B cell (primary cell): ENCODE data around the gene ASTN2. TPM values are rescaled to one million over a fixed set of nuclear protein-coding genes. Genes with fewer than 3 reads are reported as not detected.

Experiments used
- ATAC-seq: fragments of 200-7000 bp; cut with Tn5 transposase; one replicate; pipeline ENCODE4 v1.10.0; 2021; ENCODE audit warnings: low read depth, mild to moderate bottlenecking, moderate number of reproducible peaks, moderate library complexity
- CTCF ChIA-PET: fragments of 350-600 bp; sonication (Branson Sonifier 250); formaldehyde crosslinking; loops from one replicate; lab custom pipeline; 2021; ENCODE audit warnings: antibody characterized with exemption, inconsistent platforms; lab: Charles Lee
- POLR2A ChIA-PET: fragments of 350-600 bp; sonication (Branson Sonifier 250); formaldehyde crosslinking; loops from one replicate; lab custom pipeline; 2021; ENCODE audit warnings: antibody characterized with exemption; lab: Charles Lee
- DNase-seq: peaks from one replicate; pipeline ENCODE4 v3.0.0; 2013
- H2AFZ ChIP-seq: 2 replicates; pipeline ENCODE4 v1.6.1; 2012; ENCODE audit warnings: mild to moderate bottlenecking, low read depth, low read length; ENCODE audit not compliant: insufficient read depth, poor library complexity, severe bottlenecking
- H3K27ac ChIP-seq, 2 donors: 1 replicate in 1 of 2; 2 replicates in 1 of 2; pipeline ENCODE4 v1.5.1; 2012 to 2013; ENCODE audit warnings: low read length in 2 of 2, mild to moderate bottlenecking in 2 of 2, moderate library complexity in 1 of 2
- H3K27me3 ChIP-seq, 4 experiments: fragments of 200-600 bp in 1 of 4; sonication (generic) in 1 of 4; replicated peaks in 1 of 4; 1 replicate in 2 of 4; 2 replicates in 2 of 4; pipeline versions ENCODE4 v1.6.1 to v1.7.0; 2013 to 2016; ENCODE audit warnings: low read length in 3 of 4, mild to moderate bottlenecking in 2 of 4, mixed read lengths in 1 of 4, moderate library complexity in 1 of 4; ENCODE audit not compliant: insufficient read depth in 4 of 4, control insufficient read depth in 3 of 4; ENCODE audit errors: control extremely low read depth in 1 of 4
- H3K36me3 ChIP-seq, 2 experiments: replicated peaks in 1 of 2; 1 replicate in 1 of 2; 2 replicates in 1 of 2; pipeline versions ENCODE4 v1.6.1 to v1.7.1; 2013; ENCODE audit warnings: low read length in 1 of 2; ENCODE audit not compliant: insufficient read depth in 2 of 2, control insufficient read depth in 1 of 2; ENCODE audit errors: control extremely low read depth in 1 of 2, extremely low read depth in 1 of 2
- H3K4me1 ChIP-seq, 2 donors: fragments of 200-600 bp in 1 of 2; sonication (generic) in 1 of 2; 1 replicate in 1 of 2; 2 replicates in 1 of 2; pipeline versions ENCODE4 v1.5.1 to v1.6.1; 2013 to 2017; ENCODE audit warnings: low read length in 2 of 2; ENCODE audit not compliant: control insufficient read depth in 2 of 2, insufficient read depth in 2 of 2
- H3K4me2 ChIP-seq: replicated peaks from 2 replicates; pipeline ENCODE3; 2012; ENCODE audit warnings: mild to moderate bottlenecking, low read depth, low read length; ENCODE audit not compliant: poor library complexity, severe bottlenecking
- H3K4me3 ChIP-seq, 5 experiments: fragments of 200-600 bp in 1 of 5; sonication (generic) in 1 of 5; 1 replicate in 3 of 5; 2 replicates in 2 of 5; pipeline versions ENCODE4 v1.5.1 to v1.7.0; 2011 to 2016; ENCODE audit warnings: low read length in 4 of 5, mild to moderate bottlenecking in 4 of 5, low read depth in 2 of 5, control low read depth in 1 of 5, moderate library complexity in 1 of 5; ENCODE audit not compliant: insufficient read depth in 1 of 5; ENCODE audit errors: control extremely low read depth in 1 of 5, extremely low read depth in 1 of 5
- H3K79me2 ChIP-seq: fragments of 200-600 bp; sonication (generic); one replicate; pipeline ENCODE4 v1.6.0; 2016; ENCODE audit warnings: low read length; ENCODE audit not compliant: control insufficient read depth, insufficient read depth
- H3K9ac ChIP-seq: fragments of 200-600 bp; sonication (generic); 2 replicates; pipeline ENCODE4 v1.6.1; 2017; ENCODE audit warnings: mild to moderate bottlenecking, low read length, moderate library complexity
- H3K9me3 ChIP-seq, 3 donors: one replicate each; pipeline versions ENCODE4 v1.6.1 to v1.7.1; 2013; ENCODE audit warnings: low read length in 2 of 3; ENCODE audit not compliant: control insufficient read depth in 2 of 3, insufficient read depth in 1 of 3; ENCODE audit errors: control extremely low read depth in 1 of 3
- H4K20me1 ChIP-seq: 2 replicates; pipeline ENCODE4 v1.6.0; 2012; ENCODE audit warnings: mild to moderate bottlenecking, low read length; ENCODE audit not compliant: insufficient read depth, control insufficient read depth, poor library complexity, severe bottlenecking
- H3K27ac Mint-ChIP-seq: one replicate; pipeline ENCODE4 v1.8.0; 2021; ENCODE audit warnings: mixed read lengths
- H3K27me3 Mint-ChIP-seq: one replicate; pipeline ENCODE4 v1.8.0; 2021; ENCODE audit warnings: mixed read lengths
- H3K4me1 Mint-ChIP-seq: one replicate; pipeline ENCODE4 v1.8.0; 2021; ENCODE audit warnings: mixed read lengths
- H3K4me3 Mint-ChIP-seq: one replicate; pipeline ENCODE4 v1.8.0; 2021; ENCODE audit warnings: mixed read lengths
- H3K9me3 Mint-ChIP-seq: one replicate; pipeline ENCODE4 v1.8.0; 2022; ENCODE audit warnings: mixed read lengths; ENCODE audit not compliant: insufficient read depth
- EZH2 ChIP-seq: IDR thresholded peaks from 2 replicates; pipeline ENCODE4 v1.6.1; 2012; ENCODE audit warnings: borderline replicate concordance, low read depth, mild to moderate bottlenecking, moderate library complexity, low read length; ENCODE audit not compliant: insufficient read depth, poor library complexity, severe bottlenecking
- WGBS: methylation state at CpG from one replicate; pipeline ENCODE4 v1.1.5; 2013; ENCODE audit warnings: missing lambda C conversion rate; ENCODE audit not compliant: insufficient coverage; 5-methylcytosine and 5-hydroxymethylcytosine counted together
- intact Hi-C: fragments of 100-400 bp; cut with micrococcal nuclease; formaldehyde crosslinking; loops from one replicate; pipeline ENCODE4 v1.10.0; 2022
- polyA plus RNA-seq: library from polyadenylated mRNA; depleted of rRNA; stranded (reverse); fragments of >200 nt; gene quantifications from 2 replicates; pipeline ENCODE4 v1.2.3, GENCODE V29; 2012
- total RNA-seq, 2 donors: library from RNA; stranded (reverse); fragments of 120-200 nt in 1 of 2; gene quantifications; 1 replicate in 1 of 2; 2 replicates in 1 of 2; pipeline versions ENCODE4 v1.2.3 to v1.2.4, GENCODE V29; 2013 to 2022
- TF ChIP-seq, protein P1 (sequence below): fragments of 200-600 bp; IDR thresholded peaks from one replicate; pipeline ENCODE4 v1.8.0; 2022; ENCODE audit warnings: antibody characterized with exemption, mild to moderate bottlenecking

Gene ASTN2
- total and polyA plus RNA-seq, 2 donors (not counting 1 experiment from before 2014, with no cell fraction given) = 1.2 to 3.6 TPM

DNA sequence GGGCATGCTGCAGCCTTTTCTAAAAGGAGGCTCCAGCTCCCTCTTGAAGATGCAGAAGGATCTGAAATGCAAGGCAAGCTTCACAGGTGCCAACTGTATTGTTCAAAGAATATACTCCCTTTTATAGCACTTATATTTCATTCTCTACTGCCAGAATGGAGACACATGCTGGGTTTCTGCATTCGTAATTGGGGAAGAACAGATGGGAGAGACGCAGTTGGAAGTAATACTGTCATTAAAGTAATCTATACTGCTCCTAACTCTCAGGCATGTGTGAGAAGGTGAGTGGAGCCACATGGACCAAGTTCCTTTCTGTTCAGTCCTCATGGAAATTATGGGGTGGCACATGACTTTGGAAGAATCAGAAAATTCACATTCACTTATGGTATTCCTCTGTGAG is 501.3 kb downstream of the ASTN2 start:
- no peak overlapping the region for H3K4me3 Mint-ChIP-seq
- H3K27me3 ChIP-seq = no peaks in the 10 kb centered on the region
- H3K79me2 ChIP-seq = no peaks in the 10 kb centered on the region
- no peak overlapping the region for H3K4me2 ChIP-seq
- H3K27ac ChIP-seq = no peak overlapping the region
- no peak for ATAC-seq
- DNase-seq = no peak
- H3K4me1 Mint-ChIP-seq = no peaks in the 10 kb centered on the region
- ChIA-PET POLR2A (no interaction called here), CTCF (interaction anchor here (0.5 kb wide), 1 partner anchor 110 kb away, joined by 3 read pairs; no protein-coding TSS in a partner anchor)
- TF ChIP-seq EZH2 = no peak
- H3K9ac ChIP-seq = no peak overlapping the region
- no peaks in the 10 kb centered on the region for H4K20me1 ChIP-seq
- no peak overlapping the region for H3K4me3 ChIP-seq
- peaks cover 5% of the 10 kb centered on the region for H3K27me3 Mint-ChIP-seq
- no peak overlapping the region for H3K27ac Mint-ChIP-seq
- WGBS = no CpG with 5 or more reads among the region's 2 CpGs
- H3K4me1 ChIP-seq = no peaks in the 10 kb centered on the region
- H3K9me3 Mint-ChIP-seq = no peaks in the 10 kb centered on the region
- no peak overlapping the region for H2AFZ ChIP-seq
- no peaks in the 10 kb centered on the region for H3K36me3 ChIP-seq
- no peaks in the 10 kb centered on the region for H3K9me3 ChIP-seq
- intact Hi-C loops = no loop called here

DNA sequence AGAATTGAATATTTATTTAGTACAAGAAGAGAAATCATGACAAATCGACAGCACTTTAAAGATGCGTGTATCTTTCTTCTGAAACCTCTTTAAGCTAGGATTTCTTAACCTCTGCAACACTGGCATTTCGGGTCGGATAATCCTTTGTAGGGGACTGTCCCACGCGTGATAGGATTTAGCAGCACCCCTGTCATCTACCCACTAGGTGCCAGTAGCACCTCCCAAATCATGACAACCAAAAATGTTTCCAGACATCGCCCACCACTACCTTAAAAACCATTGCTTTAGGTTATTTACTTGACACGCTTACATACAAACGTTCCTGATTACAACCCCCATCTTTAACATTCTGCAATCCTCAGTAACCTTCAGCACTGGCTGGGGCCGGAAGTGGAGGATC is 504.7 kb downstream of the ASTN2 start:
- TF ChIP-seq, protein P1, sequence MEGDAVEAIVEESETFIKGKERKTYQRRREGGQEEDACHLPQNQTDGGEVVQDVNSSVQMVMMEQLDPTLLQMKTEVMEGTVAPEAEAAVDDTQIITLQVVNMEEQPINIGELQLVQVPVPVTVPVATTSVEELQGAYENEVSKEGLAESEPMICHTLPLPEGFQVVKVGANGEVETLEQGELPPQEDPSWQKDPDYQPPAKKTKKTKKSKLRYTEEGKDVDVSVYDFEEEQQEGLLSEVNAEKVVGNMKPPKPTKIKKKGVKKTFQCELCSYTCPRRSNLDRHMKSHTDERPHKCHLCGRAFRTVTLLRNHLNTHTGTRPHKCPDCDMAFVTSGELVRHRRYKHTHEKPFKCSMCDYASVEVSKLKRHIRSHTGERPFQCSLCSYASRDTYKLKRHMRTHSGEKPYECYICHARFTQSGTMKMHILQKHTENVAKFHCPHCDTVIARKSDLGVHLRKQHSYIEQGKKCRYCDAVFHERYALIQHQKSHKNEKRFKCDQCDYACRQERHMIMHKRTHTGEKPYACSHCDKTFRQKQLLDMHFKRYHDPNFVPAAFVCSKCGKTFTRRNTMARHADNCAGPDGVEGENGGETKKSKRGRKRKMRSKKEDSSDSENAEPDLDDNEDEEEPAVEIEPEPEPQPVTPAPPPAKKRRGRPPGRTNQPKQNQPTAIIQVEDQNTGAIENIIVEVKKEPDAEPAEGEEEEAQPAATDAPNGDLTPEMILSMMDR = no peak
- TF ChIP-seq EZH2 = no peak
- H3K27me3 Mint-ChIP-seq = peaks cover 3% of the 10 kb centered on the region
- ATAC-seq = no peak
- H3K27ac Mint-ChIP-seq = no peak overlapping the region
- ChIA-PET POLR2A (no interaction called here), CTCF (no interaction called here)
- no peaks in the 10 kb centered on the region for H3K9me3 Mint-ChIP-seq
- H3K27ac ChIP-seq = no peak overlapping the region
- no peak overlapping the region for H3K4me3 Mint-ChIP-seq
- H4K20me1 ChIP-seq = no peaks in the 10 kb centered on the region
- WGBS = 83% methylated on average over 10 of the region's 10 CpGs
- H3K9ac ChIP-seq = no peak overlapping the region
- no peak overlapping the region for H3K4me3 ChIP-seq
- no peaks in the 10 kb centered on the region for H3K79me2 ChIP-seq
- no peaks in the 10 kb centered on the region for H3K4me1 ChIP-seq
- no peaks in the 10 kb centered on the region for H3K4me1 Mint-ChIP-seq
- no peak overlapping the region for H2AFZ ChIP-seq
- no peaks in the 10 kb centered on the region for H3K9me3 ChIP-seq
- H3K27me3 ChIP-seq = no peaks in the 10 kb centered on the region
- H3K4me2 ChIP-seq = no peak overlapping the region
- intact Hi-C loops = no loop called here
- no peaks in the 10 kb centered on the region for H3K36me3 ChIP-seq
- no peak for DNase-seq
